Measurements from ENCODE around the gene PFKFB2.

The PFKFB2 gene

GRCh38 chr1:207055386-207056001 lies 2.4 kb downstream of the PFKFB2 start:
- no peak for DNase-seq (ENCODE audit: low read depth)
- no peak for TF ChIP-seq CTCF (conservative IDR thresholded peaks at IDR 0.05; ENCODE audit: control insufficient read depth, insufficient read depth, low read depth, low read length)
- no peak overlapping the region for H3K4me3 ChIP-seq (ENCODE audit: control insufficient read depth, low read depth, low read length)

- TF ChIP-seq CTCF (conservative IDR thresholded peaks at IDR 0.05; ENCODE audit: control insufficient read depth, insufficient read depth, low read depth, low read length) = no peak
- DNase-seq (ENCODE audit: low read depth) = no peak
- H3K4me3 ChIP-seq (ENCODE audit: control insufficient read depth, low read depth, low read length) = no peak overlapping the region
These were observed 3.6 kb downstream of the PFKFB2 start for GRCh38 chr1:207056673-207057072.

DNA sequence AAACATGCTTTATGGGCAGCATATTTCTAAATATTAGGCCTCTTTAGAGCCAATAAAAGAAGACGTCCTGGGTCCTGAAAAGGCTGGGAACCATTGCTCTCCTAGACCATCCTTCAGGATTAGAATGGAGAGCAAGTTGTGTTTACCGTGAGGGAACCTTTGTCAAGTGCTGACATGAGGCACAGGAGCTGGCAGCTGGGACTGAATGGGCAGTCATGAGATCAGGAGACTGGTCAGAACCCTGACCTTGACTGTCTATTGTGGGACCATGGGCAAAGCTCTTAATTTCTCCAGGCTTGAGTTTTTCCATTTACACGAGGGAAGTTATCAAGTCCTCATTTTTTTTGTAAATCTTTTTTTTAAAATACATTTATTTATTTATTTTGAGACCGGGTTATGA lies 5.2 kb downstream of the PFKFB2 start:
- DNase-seq (ENCODE audit: low read depth) = no peak
- TF ChIP-seq CTCF (conservative IDR thresholded peaks at IDR 0.05; ENCODE audit: control insufficient read depth, insufficient read depth, low read depth, low read length) = no peak

GRCh38 chr1:207058878-207059867 lies 6.1 kb downstream of the PFKFB2 start:
- no peak overlapping the region for H3K4me3 ChIP-seq (ENCODE audit: control insufficient read depth, low read depth, low read length)
- no peak for DNase-seq (ENCODE audit: low read depth)
- no peak for TF ChIP-seq CTCF (conservative IDR thresholded peaks at IDR 0.05; ENCODE audit: control insufficient read depth, insufficient read depth, low read depth, low read length)

More for the DNA sequence above, 5.2 kb downstream of the PFKFB2 start:
- H3K4me3 ChIP-seq (ENCODE audit: control insufficient read depth, low read depth, low read length) = no peak overlapping the region

DNA sequence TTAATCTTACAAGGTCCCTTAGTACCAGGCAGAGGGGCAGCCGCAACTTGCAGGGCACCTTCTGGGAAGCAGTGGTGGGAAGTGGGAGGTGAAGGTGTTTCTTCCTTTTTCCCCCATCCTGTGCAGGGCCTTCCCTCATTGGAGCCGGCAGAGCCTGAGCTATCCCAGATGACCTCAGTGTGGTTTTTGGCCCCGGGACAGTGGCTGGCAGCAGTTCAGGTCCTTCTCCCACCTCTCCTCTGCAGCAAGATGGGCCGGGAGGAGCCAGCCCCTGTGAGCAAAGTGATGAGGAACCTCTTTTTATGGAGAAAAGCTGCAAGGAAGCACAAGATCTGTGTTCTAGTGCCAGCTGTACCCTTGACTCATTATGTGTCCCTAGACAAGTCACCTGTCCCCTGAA lies 6.8 kb downstream of the PFKFB2 start:
- no peak overlapping the region for H3K4me3 ChIP-seq (ENCODE audit: control insufficient read depth, low read depth, low read length)
- DNase-seq (ENCODE audit: low read depth) = no peak
- TF ChIP-seq CTCF (conservative IDR thresholded peaks at IDR 0.05; ENCODE audit: control insufficient read depth, insufficient read depth, low read depth, low read length) = no peak

DNA sequence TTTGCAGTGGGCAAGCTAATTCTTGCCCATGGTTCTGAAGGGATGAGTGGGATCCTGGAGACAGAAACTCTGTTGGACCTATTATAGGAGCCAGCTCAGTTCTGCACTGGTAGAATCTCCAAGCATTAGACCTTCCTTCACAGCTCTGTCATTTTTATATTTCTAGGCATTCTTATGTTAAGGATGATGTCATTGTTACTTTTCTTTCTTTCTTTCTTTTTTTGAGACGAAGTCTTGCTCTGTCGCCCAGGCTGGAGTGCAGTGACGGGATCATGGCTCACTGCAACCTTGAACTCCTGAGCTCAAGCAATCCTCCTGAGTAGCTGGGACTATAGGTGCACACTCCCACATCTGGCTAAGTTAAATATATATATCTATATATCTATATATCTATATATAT lies 7.5 kb downstream of the PFKFB2 start:
- DNase-seq (ENCODE audit: low read depth) = no peak
- H3K4me3 ChIP-seq (ENCODE audit: control insufficient read depth, low read depth, low read length) = no peak overlapping the region
- no peak for TF ChIP-seq CTCF (conservative IDR thresholded peaks at IDR 0.05; ENCODE audit: control insufficient read depth, insufficient read depth, low read depth, low read length)

Measured in fibroblast of mammary gland (primary cell).